ENCODE measurements around the gene MRPL24. TPM values are rescaled to one million over a fixed set of nuclear protein-coding genes. Genes with fewer than 3 reads are reported as not detected.

Gene MRPL24
- total and polyA plus RNA-seq, 2 of the 13 experiments (the other 11 are each of a cell fraction or from before 2014, with no cell fraction given): 38.1 to 42.9 TPM

- TF ChIP-seq ATF6 (CRISPR knock-in tag; conservative IDR thresholded peaks at IDR 0.05) (no peak), ZNF572 (CRISPR knock-in tag; IDR thresholded peaks at IDR 0.05) (peak; percentile 94), TOPORS (CRISPR knock-in tag; IDR thresholded peaks at IDR 0.05) (no peak), GATA4 (IDR thresholded peaks at IDR 0.05; ENCODE audit: borderline replicate concordance, low read depth) (no peak), ZC3H4 (CRISPR knock-in tag; IDR thresholded peaks at IDR 0.05; ENCODE audit: borderline replicate concordance) (no peak), RXRA (CRISPR knock-in tag; IDR thresholded peaks at IDR 0.05) (peak; percentile 27; the same call in 1 of the 2 replicates), ATF7-NPFF (CRISPR knock-in tag; IDR thresholded peaks at IDR 0.05; ENCODE audit: low read depth) (no peak), IKZF1 (IDR thresholded peaks at IDR 0.05) (no peak), ZIK1 (CRISPR knock-in tag; IDR thresholded peaks at IDR 0.05; ENCODE audit: borderline replicate concordance, low read depth) (no peak), ZNF607 (CRISPR knock-in tag; IDR thresholded peaks at IDR 0.05; ENCODE audit: borderline replicate concordance) (0 out of 2 replicates have a peak, but pooled peaks have one; percentile 29), JARID2 (CRISPR knock-in tag; IDR thresholded peaks at IDR 0.05; ENCODE audit: insufficient replicate concordance) (peak; percentile 86), SRSF4 (IDR thresholded peaks at IDR 0.05; ENCODE audit: low read depth, low read length, poor library complexity, severe bottlenecking) (no peak), NRL (CRISPR knock-in tag; IDR thresholded peaks at IDR 0.05; ENCODE audit: borderline replicate concordance) (no peak), MTA3 (CRISPR knock-in tag; IDR thresholded peaks at IDR 0.05) (no peak), TEAD2 (CRISPR knock-in tag; IDR thresholded peaks at IDR 0.05) (no peak), FOXK1 (CRISPR knock-in tag; IDR thresholded peaks at IDR 0.05; ENCODE audit: borderline replicate concordance, low read depth) (peak; percentile 14; the same call in 1 of the 2 replicates), ZBTB38 (CRISPR knock-in tag; IDR thresholded peaks at IDR 0.05) (no peak), HOXA5 (CRISPR knock-in tag; IDR thresholded peaks at IDR 0.05) (no peak), GABPA (IDR thresholded peaks at IDR 0.05; ENCODE audit: low read depth, low read length) (no peak), GABPA (CRISPR knock-in tag; IDR thresholded peaks at IDR 0.05; ENCODE audit: low read depth) (peak; percentile 38), MYPOP (CRISPR knock-in tag; IDR thresholded peaks at IDR 0.05) (no peak), TCF7 (IDR thresholded peaks at IDR 0.05; ENCODE audit: low read depth) (no peak), CCAR2 (optimal IDR thresholded peaks at IDR 0.05; ENCODE audit: low read depth, low read length) (no peak), NFRKB (IDR thresholded peaks at IDR 0.05) (no peak), BCL6 (CRISPR knock-in tag; IDR thresholded peaks at IDR 0.05) (peak; percentile 18; the same call in 1 of the 2 replicates), MYC (CRISPR knock-in tag; IDR thresholded peaks at IDR 0.05; ENCODE audit: borderline replicate concordance) (0 out of 2 replicates have a peak, but pooled peaks have one; percentile 24), ISL2 (CRISPR knock-in tag; IDR thresholded peaks at IDR 0.05) (no peak), THRA (CRISPR knock-in tag; IDR thresholded peaks at IDR 0.05; ENCODE audit: borderline replicate concordance) (0 out of 2 replicates have a peak, but pooled peaks have one; percentile 32)
Measured at GRCh38 chr1:156689035-156689952, 51.6 kb downstream of the MRPL24 start (continued).

Measured in HepG2 (cell line).